Measurements from ENCODE around the gene CMBL. TPM values are rescaled to one million over a fixed set of nuclear protein-coding genes. Genes with fewer than 3 reads are reported as not detected.
"Not testable (repeated sequence)": the region's sequence is repeated elsewhere in the genome, so short reads cannot be mapped to it uniquely, and the experiment has no call there.

Gene CMBL
- 10 to 100 TPM; 43.2 to 60.2 (median 46.7) TPM for polyA plus RNA-seq (ENCODE audit: insufficient read length in 4 of 4)

DNA sequence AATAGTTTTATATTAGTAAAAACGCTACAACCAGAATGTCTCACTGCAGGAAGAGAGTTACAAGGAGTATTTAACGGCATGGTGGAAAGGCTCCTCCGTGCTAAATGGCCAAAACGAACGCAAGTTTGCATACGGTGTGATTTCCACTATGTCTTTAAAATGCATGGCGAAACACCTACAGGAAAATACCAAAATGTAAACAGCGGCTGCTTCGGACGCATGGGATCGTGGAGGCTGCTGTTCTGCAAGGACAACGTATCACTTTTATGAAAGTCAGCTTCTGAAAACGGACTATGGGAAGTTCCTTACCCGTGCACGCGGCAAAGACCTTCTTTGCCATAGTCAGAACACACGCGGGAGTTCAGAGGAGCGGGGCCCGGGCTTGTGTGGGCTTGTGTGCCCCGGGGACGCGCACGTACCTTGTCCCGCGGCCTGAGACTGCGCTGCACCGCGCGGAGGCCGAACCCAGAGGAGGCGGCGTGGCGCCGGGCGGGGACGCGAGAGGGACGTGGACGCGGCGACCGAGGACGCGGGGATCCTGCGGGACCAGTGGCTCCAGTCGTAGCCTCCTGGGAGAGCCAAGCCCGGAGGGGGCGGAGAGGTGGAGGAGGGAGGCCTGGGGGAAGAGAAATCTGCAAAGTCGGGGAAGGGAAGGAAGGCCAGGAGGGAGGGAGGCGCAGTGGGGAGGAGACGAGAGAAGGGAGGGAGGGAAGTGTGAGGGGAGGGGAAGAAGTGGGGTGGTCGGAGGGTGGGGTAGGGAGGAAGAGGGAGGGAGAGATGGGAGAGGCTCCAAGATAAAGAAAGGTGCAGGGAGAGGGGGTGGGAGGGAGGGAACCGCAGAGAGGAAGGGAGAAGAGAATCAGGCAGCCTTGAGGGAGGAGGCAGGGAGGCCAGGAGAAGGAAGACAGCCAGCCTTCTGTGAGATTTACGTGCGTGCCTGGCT, at the start of gene CMBL:
Gene CMBL (minus strand): TSS at position 697 of the 943 bp plus-strand sequence. CDS start 17,140 bp downstream, outside the sequence.
- peak in 1 of 4 donors; percentile 64 for DNase-seq (ENCODE audit: low read depth in 4 of 4, low spot score in 3 of 4)

DNA sequence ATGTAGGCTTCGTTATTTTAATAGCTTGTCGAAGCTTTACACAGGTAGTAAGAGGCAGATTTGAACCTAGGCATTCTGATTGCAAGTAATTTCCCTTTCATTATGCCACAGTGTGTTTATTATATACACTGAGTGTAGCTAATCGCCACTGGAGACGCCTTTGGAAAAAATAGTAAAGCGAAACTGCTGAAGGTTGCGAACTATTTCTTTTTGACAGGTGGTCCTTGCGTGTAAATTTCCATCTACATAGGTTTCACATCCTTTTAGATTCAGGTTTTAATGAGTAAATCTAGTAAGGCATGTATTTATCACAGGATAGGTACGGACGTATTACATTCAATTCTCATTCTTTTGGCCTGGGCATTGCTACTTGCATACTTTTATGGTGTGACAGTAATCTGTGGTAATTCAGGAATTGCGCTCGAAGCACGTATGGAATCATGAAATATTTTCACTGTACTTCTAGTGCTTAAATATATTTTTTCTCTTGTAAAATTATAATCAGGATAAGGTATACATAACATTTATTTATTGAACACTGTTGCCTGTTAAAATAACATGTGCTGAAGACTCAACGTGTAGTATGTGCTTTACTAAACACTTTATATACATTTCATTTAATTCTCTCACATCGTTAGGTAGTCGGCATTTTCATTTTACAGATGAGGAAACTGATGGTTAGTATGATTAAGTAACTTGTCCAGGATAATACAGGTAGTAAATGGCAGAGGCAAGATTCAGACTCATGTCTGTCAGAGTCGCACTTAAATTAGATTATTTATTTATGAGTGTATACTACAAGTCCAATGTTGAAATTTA, 47.6 kb upstream of the CMBL start:
- no peak for DNase-seq (ENCODE audit: low read depth in 4 of 4, low spot score in 3 of 4)

DNA sequence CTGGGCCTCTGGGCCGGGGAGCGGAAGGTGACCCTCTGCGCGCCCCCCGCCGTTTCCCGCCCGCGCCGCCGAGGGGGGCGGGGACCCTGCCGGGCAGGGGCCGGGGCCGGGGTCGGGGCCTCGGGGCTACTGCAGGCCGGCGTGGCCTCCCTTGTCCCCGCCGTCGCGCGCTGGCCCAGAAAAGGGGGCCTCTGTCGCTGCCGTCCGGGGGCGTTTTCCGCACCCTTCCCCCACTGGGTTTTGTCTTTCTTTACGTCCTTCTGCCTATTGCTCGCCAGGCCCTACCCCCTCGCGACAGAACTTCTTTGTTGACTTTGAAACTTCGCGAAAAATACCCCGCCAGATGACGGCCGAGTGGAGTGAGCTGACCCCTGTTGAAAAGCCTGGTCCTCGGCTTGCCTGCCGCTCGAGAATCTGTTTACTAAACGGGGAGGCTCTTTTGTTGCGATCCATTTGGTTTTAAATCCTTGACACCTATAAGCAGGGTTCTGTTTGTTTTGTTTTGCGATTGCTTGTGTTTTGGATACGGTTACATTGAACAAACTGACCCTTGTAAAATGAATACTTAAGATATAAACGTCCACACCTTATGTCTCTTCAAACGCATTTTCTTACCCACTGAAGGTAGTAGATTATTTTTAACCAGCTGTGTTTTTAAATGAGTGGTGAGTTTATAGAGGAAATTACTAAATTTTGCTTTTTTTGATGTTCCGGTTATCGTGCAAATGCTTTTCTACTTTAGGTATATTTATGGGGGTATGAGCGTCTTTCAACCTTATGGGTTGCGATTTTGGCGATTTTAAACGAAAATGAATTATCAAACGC, 46.6 kb upstream of the CMBL start:
- no peak for DNase-seq (ENCODE audit: low read depth in 4 of 4, low spot score in 3 of 4)

DNA sequence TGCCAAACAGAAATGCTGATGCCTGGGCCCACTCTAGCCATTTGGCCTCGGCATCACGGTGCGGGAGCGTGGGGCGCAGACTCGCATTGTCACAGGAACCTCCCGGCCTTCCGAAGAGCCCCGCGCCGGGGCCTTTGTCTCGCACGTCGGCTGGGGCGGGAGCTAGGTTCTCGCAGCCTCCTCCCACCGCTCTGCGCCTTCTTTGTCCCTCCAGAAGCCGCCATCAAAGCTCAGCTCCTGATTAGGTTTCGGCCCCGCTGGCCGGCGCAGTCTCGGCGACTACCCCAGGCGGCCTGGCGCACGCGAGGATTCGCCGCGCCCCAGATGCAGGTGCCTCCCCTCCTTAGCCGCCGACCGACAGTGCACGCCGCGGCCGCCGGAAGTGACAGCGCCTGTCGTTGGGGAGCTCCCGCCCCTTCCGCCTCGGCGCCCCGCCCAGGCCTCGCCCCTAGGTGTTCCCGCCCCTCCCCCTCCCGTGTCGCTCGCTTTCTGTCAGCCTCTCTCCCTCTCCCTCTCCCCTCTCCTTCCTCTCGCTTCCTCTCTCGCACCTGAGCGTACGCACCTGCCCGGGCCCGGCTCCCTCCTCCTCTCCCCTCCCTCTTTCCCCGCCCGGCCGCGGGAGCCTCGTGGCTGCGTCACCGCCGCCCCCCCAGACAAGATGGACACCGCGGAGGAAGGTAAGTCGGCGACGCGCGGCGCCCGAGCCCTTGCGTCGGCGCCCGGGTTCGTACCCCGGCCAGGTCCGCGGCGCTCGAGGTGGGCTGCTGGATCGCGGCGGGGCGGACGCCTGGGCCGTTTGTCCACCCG, 45.7 kb upstream of the CMBL start, which contains the start of gene MARCHF6:
Gene MARCHF6 (plus strand): TSS at position 455 of the 807 bp plus-strand sequence. CDS start 204 bp downstream, at position 659.
- DNase-seq (ENCODE audit: low read depth in 4 of 4, low spot score in 3 of 4): peak; percentile 86 to 93 (median 87)

DNA sequence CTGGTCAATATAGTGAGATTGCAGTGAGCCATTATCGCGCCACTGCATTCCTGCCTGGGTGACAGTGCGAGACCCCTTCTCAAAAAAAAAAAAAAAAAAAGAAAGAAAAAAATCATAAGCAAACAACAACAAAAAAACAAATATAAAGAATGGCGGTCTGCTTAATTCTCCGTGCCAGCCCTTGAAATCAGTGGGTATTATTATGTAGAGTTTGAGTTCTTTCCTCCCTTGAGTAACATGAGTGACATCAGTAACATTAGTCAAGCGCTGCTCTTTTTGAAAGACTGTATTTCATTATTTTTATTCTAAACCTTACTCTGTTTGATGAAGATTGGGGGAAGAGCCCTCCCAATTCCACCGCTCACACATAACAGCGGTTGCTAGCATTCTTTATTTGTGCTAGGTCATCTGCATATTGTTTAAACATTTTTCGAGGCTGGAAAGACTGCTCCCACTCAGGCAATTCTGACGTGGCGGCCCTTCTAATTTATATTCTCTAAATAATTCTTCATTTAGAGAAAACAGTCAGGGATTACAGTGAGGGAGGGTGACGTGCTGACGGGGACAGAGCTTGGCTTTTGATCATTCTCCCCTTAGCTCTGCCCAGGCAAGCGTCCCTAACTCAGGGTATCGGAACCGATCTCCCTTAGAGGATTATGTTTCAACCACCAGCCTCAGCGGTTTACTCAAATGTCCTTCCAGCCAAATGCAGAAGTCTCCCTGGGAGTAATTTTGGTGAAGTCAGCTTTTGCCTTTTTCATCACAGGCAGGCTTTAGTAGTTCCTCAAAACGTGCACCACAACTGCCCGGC, 44.9 kb upstream of the CMBL start:
- DNase-seq (ENCODE audit: low read depth in 4 of 4, low spot score in 3 of 4): no peak

DNA sequence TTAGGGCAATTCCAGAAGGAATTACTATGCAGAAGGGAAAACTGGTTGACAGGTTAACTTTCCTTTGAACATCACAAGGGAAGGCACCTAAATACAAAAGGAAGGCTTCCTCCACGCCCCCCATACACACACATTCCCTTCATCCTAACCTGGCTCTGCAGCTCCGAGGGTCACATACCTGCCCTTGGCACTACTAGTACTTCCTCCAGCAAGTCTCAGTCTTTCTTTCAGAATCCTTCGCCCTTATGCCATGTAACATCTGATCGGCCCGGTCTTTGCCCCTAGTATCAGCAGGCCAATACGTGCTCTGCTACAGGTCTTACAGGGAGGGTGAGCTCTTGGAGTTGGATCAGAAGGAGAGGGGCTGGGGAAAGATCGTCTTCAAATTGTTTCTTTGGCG, 44.2 kb upstream of the CMBL start:
- no peak for DNase-seq (ENCODE audit: low read depth in 4 of 4, low spot score in 3 of 4)

DNA sequence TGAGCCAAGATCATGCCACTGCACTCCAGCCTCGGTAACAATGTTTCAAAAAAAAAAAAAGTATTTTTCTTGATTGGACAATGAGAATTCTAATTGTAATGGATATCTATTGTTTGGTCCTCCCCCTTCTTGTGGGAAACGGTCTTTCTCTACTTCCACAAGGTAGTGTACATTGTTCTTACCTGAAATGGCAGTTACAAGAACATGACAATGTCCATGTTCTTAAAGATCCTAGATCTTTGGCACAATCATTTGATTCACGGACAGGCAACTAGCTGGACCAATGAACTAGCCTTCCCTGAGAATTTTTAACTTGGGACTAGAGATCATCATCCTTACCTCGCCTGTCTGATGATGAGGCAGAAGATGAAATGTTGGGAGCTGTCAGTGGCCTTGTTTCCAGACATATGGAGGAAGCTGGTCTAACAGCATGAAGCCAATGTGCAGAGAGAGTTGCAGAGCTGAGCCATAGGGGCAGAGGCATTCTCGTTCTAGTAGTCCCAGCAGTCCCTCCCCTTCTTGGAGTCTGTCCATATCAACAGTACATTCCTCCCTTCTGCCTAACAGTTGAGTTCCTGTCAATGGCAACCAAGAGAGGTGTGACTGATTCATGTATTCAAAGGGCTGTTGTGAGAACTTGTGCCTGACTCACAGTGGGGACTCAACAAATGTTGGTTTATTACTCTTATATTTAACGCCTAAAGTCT, 43.6 kb upstream of the CMBL start:
- DNase-seq (ENCODE audit: low read depth in 4 of 4, low spot score in 3 of 4): no peak

DNA sequence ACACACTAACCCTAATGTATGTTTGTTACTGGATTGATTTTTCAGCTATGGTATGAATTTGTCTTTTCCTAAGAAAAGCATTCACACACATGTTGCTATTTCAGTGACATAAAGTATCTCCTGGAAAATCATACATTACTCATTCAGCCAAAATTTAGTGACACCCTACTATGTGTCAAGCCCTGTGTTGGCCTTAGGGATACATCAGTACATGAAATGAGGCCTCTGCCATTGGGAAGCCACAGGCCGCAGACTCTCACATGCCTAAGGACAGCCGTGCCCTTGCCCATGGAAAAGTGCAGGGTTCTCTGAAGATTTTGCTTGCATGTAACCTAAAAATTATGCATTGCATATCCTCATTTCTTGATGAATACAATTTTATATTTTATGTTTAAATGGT, 40.6 kb upstream of the CMBL start:
- no peak for DNase-seq (ENCODE audit: low read depth in 4 of 4, low spot score in 3 of 4)

DNA sequence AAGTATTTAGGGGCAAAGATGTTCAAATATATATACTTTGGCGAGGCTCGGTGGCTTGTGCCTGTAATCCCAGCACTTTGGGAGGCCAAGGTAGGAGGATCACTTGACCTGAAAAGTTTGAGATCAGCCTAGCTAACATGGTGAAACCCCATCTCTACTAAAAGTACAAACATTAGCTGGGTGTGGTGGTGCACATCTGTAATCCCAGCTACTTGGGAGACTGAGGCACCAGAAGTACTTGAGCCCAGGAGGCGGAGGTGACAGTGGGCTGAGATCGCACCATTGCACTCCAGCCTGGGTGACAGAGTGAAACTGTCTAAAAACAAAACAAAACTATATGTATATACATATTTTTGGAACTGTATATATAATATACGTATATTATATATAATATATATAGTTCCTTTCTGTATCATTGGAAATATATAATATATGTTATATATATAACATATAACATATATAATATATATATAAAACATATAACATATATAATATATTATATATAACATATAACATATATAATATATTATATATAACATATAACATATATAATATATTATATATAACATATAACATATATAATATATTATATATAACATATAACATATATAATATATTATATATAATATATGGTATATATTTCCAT, 36.9 kb upstream of the CMBL start:
- not testable (repeated sequence) for DNase-seq (ENCODE audit: low read depth in 4 of 4, low spot score in 3 of 4)

DNA sequence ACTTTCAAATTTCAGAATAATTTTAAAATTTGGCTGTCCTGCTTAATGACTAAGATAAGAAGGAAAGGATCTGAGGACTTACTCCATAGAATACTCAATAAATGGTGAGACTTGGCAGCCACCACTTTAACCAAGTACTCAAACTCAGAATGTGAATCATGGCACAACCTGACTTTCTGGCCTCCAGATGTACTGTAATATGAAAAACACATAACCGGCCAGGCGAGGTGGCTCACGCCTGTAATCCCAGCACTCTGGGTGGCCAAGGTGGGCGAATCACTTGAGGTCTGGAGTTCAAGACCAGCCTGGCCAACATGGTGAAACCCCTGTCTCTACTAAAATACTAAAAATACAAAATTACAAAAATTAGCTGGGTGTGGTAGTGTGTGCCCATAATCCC, 35.8 kb upstream of the CMBL start:
- DNase-seq (ENCODE audit: low read depth in 4 of 4, low spot score in 3 of 4): no peak

DNA sequence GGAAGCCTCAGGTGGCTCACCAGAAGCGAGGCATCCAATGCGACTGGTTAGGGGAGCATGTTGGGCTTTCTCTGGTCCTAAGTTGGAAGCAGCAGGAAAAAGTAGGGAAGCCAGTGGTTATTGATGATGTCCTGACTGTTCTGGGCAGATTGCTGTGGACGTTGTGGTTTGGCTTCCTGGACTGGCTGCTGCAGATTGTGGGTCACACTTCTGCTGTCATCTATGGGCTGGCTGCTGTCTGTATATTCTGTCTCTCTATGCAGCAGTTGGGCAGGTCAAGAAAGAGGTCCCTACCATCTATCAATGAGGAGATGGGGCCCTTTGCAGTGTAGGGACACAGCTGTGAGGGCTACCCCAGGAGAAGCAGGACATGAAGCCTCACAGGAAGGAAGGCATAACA, 32.3 kb upstream of the CMBL start:
- no peak for DNase-seq (ENCODE audit: low read depth in 4 of 4, low spot score in 3 of 4)

DNA sequence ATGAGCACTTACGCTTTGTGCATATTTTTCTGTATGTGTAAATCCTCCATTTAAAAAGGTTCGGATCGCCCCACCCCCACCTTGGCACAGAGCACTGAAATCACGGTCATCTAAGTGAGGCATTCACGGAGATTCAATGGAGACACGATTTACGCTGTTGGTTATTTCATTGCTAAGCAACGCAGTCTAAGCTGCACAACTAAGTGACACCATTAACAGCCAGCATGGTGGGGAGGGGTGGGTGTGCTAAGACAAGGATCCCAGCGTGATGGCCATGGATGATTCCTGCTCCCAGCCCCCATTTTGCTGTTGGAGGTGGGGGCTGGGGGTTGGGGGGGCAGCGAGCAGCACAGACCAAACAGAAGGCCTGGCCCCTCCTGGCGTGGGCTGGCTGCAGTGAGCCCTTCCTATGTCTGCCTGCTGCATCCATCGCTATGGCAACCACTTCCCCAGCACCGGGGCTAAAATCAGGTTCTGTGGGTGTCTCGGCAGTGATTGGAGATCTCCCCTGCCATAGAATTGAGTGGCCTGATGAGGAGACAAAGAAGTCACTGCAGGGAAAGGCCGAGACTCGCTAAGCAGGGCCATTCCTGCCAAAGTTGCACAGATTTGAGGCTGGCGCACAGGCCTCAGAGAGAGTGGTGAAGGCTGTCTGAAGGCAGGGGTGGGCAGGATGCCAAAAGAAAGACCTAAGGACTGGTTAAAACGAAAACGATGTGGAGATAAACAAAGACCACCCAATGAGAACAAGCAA, 31.5 kb upstream of the CMBL start:
- DNase-seq (ENCODE audit: low read depth in 4 of 4, low spot score in 3 of 4): no peak

DNA sequence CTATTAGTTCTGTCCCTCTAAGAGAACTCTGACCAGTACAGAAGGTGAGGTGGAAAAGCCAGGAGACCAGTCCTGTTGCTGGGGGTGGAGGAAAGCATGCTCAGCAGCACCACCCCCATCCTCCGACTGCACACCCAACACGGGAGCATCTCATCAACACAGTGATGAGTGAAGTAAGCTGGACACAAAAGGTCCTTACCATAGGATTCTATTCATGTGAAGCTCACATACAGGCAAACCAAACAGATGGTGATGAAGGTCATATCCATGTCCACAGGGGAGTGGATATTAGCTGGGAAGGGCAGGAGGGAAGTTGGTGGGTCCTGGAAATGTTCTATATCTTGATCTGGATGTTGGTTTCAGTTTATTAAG, 31.0 kb upstream of the CMBL start:
- no peak for DNase-seq (ENCODE audit: low read depth in 4 of 4, low spot score in 3 of 4)

DNA sequence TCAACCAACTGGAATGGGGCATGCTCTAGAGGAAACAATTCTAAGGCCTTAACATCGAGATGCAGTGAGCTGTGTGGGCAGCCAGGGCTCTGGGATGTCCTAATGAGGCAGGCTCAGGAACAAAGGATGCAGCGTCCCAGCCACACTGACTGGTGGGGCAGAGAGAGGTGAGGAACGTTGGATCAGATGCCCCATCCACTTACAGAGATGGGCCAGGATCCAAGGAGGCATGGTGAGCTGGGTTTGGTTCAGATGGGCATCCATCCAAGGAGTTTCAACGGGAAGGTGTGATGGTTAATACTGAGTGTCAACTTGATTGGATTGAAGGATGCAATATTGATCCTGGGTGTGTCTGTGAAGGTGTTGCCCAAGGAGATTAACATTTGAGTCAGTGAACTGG, 30.3 kb upstream of the CMBL start:
- no peak for DNase-seq (ENCODE audit: low read depth in 4 of 4, low spot score in 3 of 4)

DNA sequence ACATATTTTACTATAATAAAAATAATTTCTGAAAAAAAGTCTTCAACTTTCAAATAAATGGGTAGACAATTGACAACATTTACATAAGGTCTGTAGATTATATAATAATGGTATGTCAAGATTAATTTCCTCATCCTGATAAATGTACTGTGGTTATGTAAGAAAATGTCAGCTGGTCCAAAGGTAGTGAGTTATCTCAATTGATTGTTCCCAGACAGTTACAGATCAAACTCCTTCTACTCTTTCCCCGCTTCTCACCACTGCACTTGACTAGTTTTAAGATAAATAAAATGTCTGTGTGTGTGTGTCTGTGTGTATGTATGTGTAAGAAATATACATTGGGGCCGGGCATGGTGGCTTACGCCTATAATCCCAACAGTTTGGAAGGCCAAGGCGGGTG, 29.4 kb upstream of the CMBL start:
- no peak for DNase-seq (ENCODE audit: low read depth in 4 of 4, low spot score in 3 of 4)

DNA sequence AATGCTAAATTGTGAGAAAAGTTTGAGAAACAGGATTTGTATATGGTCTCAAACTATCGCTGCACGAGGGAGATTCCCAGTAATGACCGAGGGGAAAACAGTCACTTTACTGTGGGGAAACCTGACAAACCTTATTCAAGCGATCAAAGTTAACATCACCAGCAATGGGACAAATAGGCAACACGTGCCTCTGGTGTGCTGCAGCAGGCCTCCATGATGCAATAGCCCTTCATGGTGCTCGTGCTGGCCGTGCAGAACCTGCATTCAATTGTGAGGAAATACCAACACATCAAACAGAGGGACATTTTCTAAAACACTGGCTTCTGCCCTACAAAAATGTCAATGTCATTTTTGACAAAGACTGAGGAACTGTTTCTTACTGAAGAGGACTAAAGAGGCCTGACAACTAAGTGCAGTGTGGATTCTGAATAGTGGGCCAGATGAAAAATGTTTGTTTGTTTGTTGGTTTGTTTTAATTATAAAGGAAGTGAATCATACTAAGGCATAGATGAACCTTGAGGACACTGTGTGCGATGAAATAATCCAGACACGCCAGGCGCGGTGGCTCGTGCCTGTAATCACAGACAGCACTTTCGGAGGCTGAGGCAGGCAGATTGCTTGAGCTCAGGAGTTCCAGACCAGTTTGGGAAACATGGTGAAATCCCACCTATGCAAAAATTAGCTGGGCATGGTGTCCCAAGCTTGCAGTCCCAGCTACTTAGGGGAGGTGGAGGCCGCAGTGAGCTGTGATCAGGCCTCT, 28.2 kb upstream of the CMBL start:
- no peak for DNase-seq (ENCODE audit: low read depth in 4 of 4, low spot score in 3 of 4)

All from right renal pelvis (tissue), 4 donors.